OCI-LY3 (cell line): ENCODE measurements around the gene S1PR2.

Experiments
- H2AFZ ChIP-seq: fragments of 200-600, 300-600 bp; shearing (Covaris generic); 2 replicates; pipeline ENCODE4 v1.6.0; 2014; ENCODE audit warnings: antibody characterized with exemption, low read depth, low read length
- H3K27ac ChIP-seq: fragments of 200-600, 300-600 bp; sonication (generic); 2 replicates; pipeline ENCODE4 v1.5.1; 2014; ENCODE audit warnings: mild to moderate bottlenecking, low read length, moderate library complexity, mixed read lengths
- H3K27me3 ChIP-seq: fragments of 200-600, 300-600 bp; sonication (generic); 2 replicates; pipeline ENCODE4 v1.6.1; 2014; ENCODE audit warnings: low read depth, low read length, mixed read lengths
- H3K36me3 ChIP-seq: fragments of 200-600, 300-600 bp; sonication (generic); replicated peaks from 2 replicates; pipeline ENCODE3; 2014; ENCODE audit warnings: low read depth, low read length, mixed read lengths
- H3K4me1 ChIP-seq: fragments of 300-600, 200-600 bp; sonication (generic); 2 replicates; pipeline ENCODE4 v1.6.1; 2014; ENCODE audit warnings: low read length, mixed read lengths
- H3K4me2 ChIP-seq: fragments of 200-600, 300-600 bp; sonication (generic); 2 replicates; pipeline ENCODE4 v1.6.1; 2014; ENCODE audit warnings: low read length, mixed read lengths
- H3K4me3 ChIP-seq: fragments of 300-600, 200-600 bp; sonication (generic); 2 replicates; pipeline ENCODE4 v1.5.1; 2014; ENCODE audit warnings: antibody characterized with exemption, mild to moderate bottlenecking, low read length, moderate library complexity
- H3K79me2 ChIP-seq: fragments of 300-600, 200-600 bp; shearing (Covaris generic); 2 replicates; pipeline ENCODE4 v1.6.1; 2014; ENCODE audit warnings: mild to moderate bottlenecking, low read length, mixed read lengths
- H3K9ac ChIP-seq: fragments of 300-600, 200-600 bp; shearing (Covaris generic); 2 replicates; pipeline ENCODE4 v1.6.0; 2014; ENCODE audit warnings: mild to moderate bottlenecking, low read length, moderate library complexity
- H3K9me3 ChIP-seq: fragments of 200-600, 300-600 bp; shearing (Covaris generic); 2 replicates; pipeline ENCODE4 v1.6.1; 2014; ENCODE audit warnings: low read length, mixed read lengths; ENCODE audit not compliant: insufficient read depth
- H4K20me1 ChIP-seq: fragments of 200-600, 300-600 bp; sonication (generic); 2 replicates; pipeline ENCODE4 v1.6.1; 2016; ENCODE audit warnings: low read length, mixed read lengths; ENCODE audit not compliant: insufficient read depth
- EZH2phosphoT487 ChIP-seq: fragments of 200-600 bp; shearing (Covaris generic); IDR thresholded peaks from 2 replicates; pipeline ENCODE4 v1.6.1; 2018; ENCODE audit warnings: antibody characterized with exemption, mixed run types, low read depth
- TF ChIP-seq, protein P1 (sequence below): fragments of 200-600, 300-600 bp; sonication (generic); IDR thresholded peaks from 2 replicates; pipeline ENCODE4 v1.5.1; 2014; ENCODE audit warnings: antibody characterized with exemption, low read length, low read depth

Gene S1PR2

DNA sequence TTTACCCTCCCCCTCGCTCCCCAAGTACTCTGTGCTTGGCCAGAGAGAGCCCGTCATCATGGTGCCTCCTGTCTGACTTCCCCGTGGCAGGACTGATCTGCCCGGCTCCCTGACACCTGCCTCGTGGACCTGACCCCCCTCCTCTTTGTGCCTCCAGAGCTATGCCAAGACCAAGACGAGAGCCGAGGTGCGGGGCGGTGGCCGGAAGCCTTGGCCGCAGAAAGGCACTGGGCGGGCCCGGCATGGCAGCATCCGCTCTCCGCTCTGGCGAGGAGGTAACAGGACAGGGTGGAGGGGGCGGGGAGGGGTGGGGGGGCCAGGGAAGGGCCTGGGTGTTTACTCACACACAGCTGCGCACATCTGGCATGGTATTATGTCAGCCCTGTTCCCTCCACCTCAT lies 25.4 kb upstream of the S1PR2 start:
- Histone ChIP-seq H2AFZ (no peak overlapping the region), H3K9ac (no peak overlapping the region), H3K4me2 (no peak overlapping the region), H4K20me1 (no peaks in the 10 kb centered on the region), H3K4me1 (peaks cover 7% of the 10 kb centered on the region), H3K9me3 (no peaks in the 10 kb centered on the region), H3K79me2 (peaks cover 27% of the 10 kb centered on the region), H3K4me3 (no peak overlapping the region), H3K27me3 (no peaks in the 10 kb centered on the region), H3K36me3 (peaks cover 53% of the 10 kb centered on the region), H3K27ac (no peak overlapping the region)
- no peak for TF ChIP-seq EZH2phosphoT487
- TF ChIP-seq, protein P1, sequence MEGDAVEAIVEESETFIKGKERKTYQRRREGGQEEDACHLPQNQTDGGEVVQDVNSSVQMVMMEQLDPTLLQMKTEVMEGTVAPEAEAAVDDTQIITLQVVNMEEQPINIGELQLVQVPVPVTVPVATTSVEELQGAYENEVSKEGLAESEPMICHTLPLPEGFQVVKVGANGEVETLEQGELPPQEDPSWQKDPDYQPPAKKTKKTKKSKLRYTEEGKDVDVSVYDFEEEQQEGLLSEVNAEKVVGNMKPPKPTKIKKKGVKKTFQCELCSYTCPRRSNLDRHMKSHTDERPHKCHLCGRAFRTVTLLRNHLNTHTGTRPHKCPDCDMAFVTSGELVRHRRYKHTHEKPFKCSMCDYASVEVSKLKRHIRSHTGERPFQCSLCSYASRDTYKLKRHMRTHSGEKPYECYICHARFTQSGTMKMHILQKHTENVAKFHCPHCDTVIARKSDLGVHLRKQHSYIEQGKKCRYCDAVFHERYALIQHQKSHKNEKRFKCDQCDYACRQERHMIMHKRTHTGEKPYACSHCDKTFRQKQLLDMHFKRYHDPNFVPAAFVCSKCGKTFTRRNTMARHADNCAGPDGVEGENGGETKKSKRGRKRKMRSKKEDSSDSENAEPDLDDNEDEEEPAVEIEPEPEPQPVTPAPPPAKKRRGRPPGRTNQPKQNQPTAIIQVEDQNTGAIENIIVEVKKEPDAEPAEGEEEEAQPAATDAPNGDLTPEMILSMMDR = no peak

DNA sequence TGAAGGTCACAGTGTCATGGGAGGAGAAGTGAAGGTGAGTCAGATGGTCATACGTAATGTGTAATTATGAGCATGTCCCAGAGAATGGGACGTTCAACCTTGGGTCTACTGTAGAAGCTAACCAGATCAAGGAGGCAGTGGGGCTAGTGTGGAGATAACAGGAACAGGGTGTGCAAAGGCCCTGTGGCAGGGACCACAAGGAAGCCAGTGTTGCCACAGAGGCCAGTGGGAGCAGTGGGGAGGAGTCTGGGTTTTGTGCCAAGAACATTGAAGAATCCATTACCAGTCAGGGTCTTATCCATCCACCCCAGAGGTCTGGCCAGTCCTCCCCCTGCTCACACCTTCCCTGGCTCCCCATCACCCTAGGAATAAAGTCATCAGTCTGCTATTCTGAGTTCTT lies 24.2 kb upstream of the S1PR2 start:
- TF ChIP-seq, protein P1 = no peak
- TF ChIP-seq EZH2phosphoT487 = no peak
- H3K27ac ChIP-seq = no peak overlapping the region
- H2AFZ ChIP-seq = no peak overlapping the region
- H3K4me3 ChIP-seq = no peak overlapping the region
- no peaks in the 10 kb centered on the region for H3K27me3 ChIP-seq
- H3K79me2 ChIP-seq = peaks cover 27% of the 10 kb centered on the region
- H3K4me2 ChIP-seq = no peak overlapping the region
- no peak overlapping the region for H3K9ac ChIP-seq
- peaks cover 11% of the 10 kb centered on the region for H3K4me1 ChIP-seq
- H3K36me3 ChIP-seq = peaks cover 52% of the 10 kb centered on the region
- no peaks in the 10 kb centered on the region for H4K20me1 ChIP-seq
- no peaks in the 10 kb centered on the region for H3K9me3 ChIP-seq

DNA sequence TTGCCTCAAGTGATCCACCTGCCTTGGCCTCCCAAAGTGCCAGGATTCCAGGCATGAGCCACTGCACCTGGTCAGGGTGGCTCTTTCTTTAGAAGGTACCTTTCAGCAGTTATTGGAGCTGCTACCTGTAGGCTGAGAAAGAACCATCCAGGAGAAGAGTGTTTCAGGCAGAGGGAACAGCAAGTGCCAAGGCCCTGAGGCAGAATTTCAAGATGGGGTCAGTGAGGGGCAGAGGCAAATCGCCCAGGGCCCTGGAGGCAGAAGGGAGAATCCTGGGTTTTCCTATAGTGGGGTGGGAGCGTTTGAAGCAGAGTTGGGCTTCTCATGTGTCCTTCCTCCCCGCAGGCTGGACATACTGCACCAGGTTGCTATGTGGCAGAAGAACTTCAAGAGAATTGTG lies 23.1 kb upstream of the S1PR2 start:
- peaks cover 12% of the 10 kb centered on the region for H3K4me1 ChIP-seq
- H3K4me3 ChIP-seq = no peak overlapping the region
- no peak overlapping the region for H3K9ac ChIP-seq
- H2AFZ ChIP-seq = no peak overlapping the region
- no peak overlapping the region for H3K27ac ChIP-seq
- H3K36me3 ChIP-seq = peaks cover 44% of the 10 kb centered on the region
- H4K20me1 ChIP-seq = no peaks in the 10 kb centered on the region
- no peak overlapping the region for H3K4me2 ChIP-seq
- no peaks in the 10 kb centered on the region for H3K27me3 ChIP-seq
- H3K79me2 ChIP-seq = peaks cover 27% of the 10 kb centered on the region
- H3K9me3 ChIP-seq = no peaks in the 10 kb centered on the region
- TF ChIP-seq EZH2phosphoT487 = no peak
- TF ChIP-seq, protein P1 = no peak

DNA sequence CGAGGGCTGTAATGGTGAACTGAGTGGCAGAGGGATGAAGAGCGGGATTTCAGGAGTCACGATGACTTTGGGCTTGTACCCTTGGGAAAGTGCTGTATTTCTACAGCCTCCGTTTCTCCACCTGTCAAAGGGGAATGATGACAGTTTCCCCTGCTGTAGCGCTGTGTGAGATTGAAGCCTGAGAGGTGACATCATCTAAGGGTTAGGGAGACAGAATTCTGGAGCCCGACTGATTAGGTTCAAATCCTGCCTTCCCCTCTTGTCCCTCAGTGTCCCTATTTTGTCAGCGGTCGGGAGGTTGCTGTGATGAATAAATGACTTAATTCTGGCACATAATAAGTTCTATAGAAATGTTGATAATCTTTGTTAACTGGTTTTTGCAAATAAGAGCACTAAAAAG lies 21.6 kb upstream of the S1PR2 start:
- no peak for TF ChIP-seq EZH2phosphoT487
- TF ChIP-seq, protein P1 = no peak
- H3K9me3 ChIP-seq = no peaks in the 10 kb centered on the region
- no peaks in the 10 kb centered on the region for H3K27me3 ChIP-seq
- peak overlapping the region; percentile 34 for H3K27ac ChIP-seq
- H3K79me2 ChIP-seq = peaks cover 27% of the 10 kb centered on the region
- H2AFZ ChIP-seq = no peak overlapping the region
- peaks cover 18% of the 10 kb centered on the region for H3K4me1 ChIP-seq
- H3K4me2 ChIP-seq = peak overlapping the region; percentile 96
- H3K36me3 ChIP-seq = peaks cover 32% of the 10 kb centered on the region
- H4K20me1 ChIP-seq = no peaks in the 10 kb centered on the region
- H3K4me3 ChIP-seq = peak overlapping the region; percentile 81
- peak overlapping the region; percentile 74 for H3K9ac ChIP-seq
